GM20431 (cell line): ENCODE data around the gene CNOT6L.

Source experiments
- in situ Hi-C: fragments of 300-500 bp; cut with MseI, MboI; formaldehyde crosslinking; loops from one replicate; pipeline ENCODE4 v1.15.0; 2020; ENCODE audit warnings: low sequenced_read_pairs; ENCODE audit not compliant: unreplicated experiment

Gene CNOT6L

GRCh38 chr4:77715414-77716290, 103.5 kb downstream of the CNOT6L start:
- in situ Hi-C loops, result no loop called here

- in situ Hi-C loops, result no loop called here
These were observed 104.7 kb downstream of the CNOT6L start for GRCh38 chr4:77714514-77714913.

GRCh38 chr4:77713884-77714283, 105.3 kb downstream of the CNOT6L start:
- in situ Hi-C loops, result no loop called here

GRCh38 chr4:77712675-77713074, 106.5 kb downstream of the CNOT6L start:
- in situ Hi-C loops, result no loop called here

- in situ Hi-C loops, result no loop called here
These were observed 107.7 kb downstream of the CNOT6L start for GRCh38 chr4:77711469-77711868.

- in situ Hi-C loops, result no loop called here
These were observed 108.5 kb downstream of the CNOT6L start for GRCh38 chr4:77710684-77711083.

- in situ Hi-C loops, result no loop called here
These were observed 109.1 kb downstream of the CNOT6L start for GRCh38 chr4:77710059-77710458.

- in situ Hi-C loops, result no loop called here
These were observed 112.5 kb downstream of the CNOT6L start for GRCh38 chr4:77706717-77707116.

GRCh38 chr4:77703666-77704065, 115.5 kb downstream of the CNOT6L start:
- in situ Hi-C loops, result no loop called here

- in situ Hi-C loops, result no loop called here
These were observed 118.0 kb downstream of the CNOT6L start for GRCh38 chr4:77701121-77701520.

GRCh38 chr4:77699731-77700210, 119.4 kb downstream of the CNOT6L start:
- in situ Hi-C loops, result no loop called here

- in situ Hi-C loops, result no loop called here
These were observed 121.1 kb downstream of the CNOT6L start for GRCh38 chr4:77697860-77698590.

GRCh38 chr4:77695774-77696173, 123.4 kb downstream of the CNOT6L start:
- in situ Hi-C loops, result no loop called here

GRCh38 chr4:77692847-77693432, 126.2 kb downstream of the CNOT6L start:
- in situ Hi-C loops, result no loop called here

- in situ Hi-C loops, result no loop called here
These were observed 137.4 kb downstream of the CNOT6L start for GRCh38 chr4:77681792-77682191.

- in situ Hi-C loops, result no loop called here
These were observed 142.3 kb downstream of the CNOT6L start for GRCh38 chr4:77676842-77677241.

- in situ Hi-C loops, result no loop called here
These were observed 148.1 kb downstream of the CNOT6L start for GRCh38 chr4:77671051-77671450.

- in situ Hi-C loops, result no loop called here
These were observed 149.1 kb downstream of the CNOT6L start for GRCh38 chr4:77669946-77670590.

- in situ Hi-C loops, result no loop called here
These were observed 153.6 kb downstream of the CNOT6L start for GRCh38 chr4:77665381-77666069.
